Tibial nerve (tissue), 4 donors: ENCODE data around the gene SV2A. TPM values are rescaled to one million over a fixed set of nuclear protein-coding genes. Genes with fewer than 3 reads are reported as not detected.
A peak's percentile ranks its signal among the peaks of the same experiment; 100 is the strongest.

Experiments
- DNase-seq, 2 donors: peaks; one replicate each; pipeline ENCODE4 v3.0.0-alpha.2; 2019; ENCODE audit warnings: low spot score in 2 of 2
- H3K27ac ChIP-seq, 4 donors: fragments of 200-600 bp; sonication (generic) in 3 of 4; one replicate each; pipeline ENCODE4 v1.5.1; 2017 to 2019; ENCODE audit warnings: mild to moderate bottlenecking in 1 of 4
- H3K27me3 ChIP-seq, 2 donors: fragments of 200-600 bp; sonication (generic) in 1 of 2; one replicate each; pipeline versions ENCODE4 v1.5.1 to v1.6.0; 2017 to 2019
- H3K36me3 ChIP-seq, 3 donors: fragments of 200-600 bp; sonication (generic); one replicate each; pipeline ENCODE4 v1.5.1; 2018 to 2019
- H3K4me1 ChIP-seq, 4 donors: fragments of 200-600 bp; sonication (generic) in 3 of 4; one replicate each; pipeline ENCODE4 v1.5.1; 2017 to 2019
- H3K4me3 ChIP-seq, 4 donors: fragments of 200-600 bp; sonication (generic) in 3 of 4; one replicate each; pipeline ENCODE4 v1.5.1; 2017 to 2019; ENCODE audit warnings: mild to moderate bottlenecking in 1 of 4, moderate library complexity in 1 of 4
- H3K9me3 ChIP-seq, 4 donors: fragments of 200-600 bp; sonication (generic) in 3 of 4; one replicate each; pipeline ENCODE4 v1.5.1; 2017 to 2019
- CTCF ChIP-seq, 5 experiments: fragments of 200-600 bp in 3 of 5; fragments of 450-650 bp in 2 of 5; sonication (generic) in 3 of 5; IDR thresholded peaks; one replicate each; pipeline ENCODE4 v1.5.1; 2016 to 2019; ENCODE audit warnings: antibody characterized with exemption in 5 of 5, mild to moderate bottlenecking in 3 of 5, moderate library complexity in 2 of 5
- EP300 ChIP-seq, 2 donors: sonication (generic); formaldehyde crosslinking; IDR thresholded peaks; one replicate each; pipeline ENCODE4 v1.6.1; 2017; ENCODE audit warnings: antibody characterized with exemption in 2 of 2, mild to moderate bottlenecking in 1 of 2
- POLR2A ChIP-seq, 2 donors: fragments of 450-650 bp; IDR thresholded peaks; one replicate each; pipeline ENCODE4 v1.6.1; 2017; ENCODE audit warnings: antibody characterized with exemption in 2 of 2, mild to moderate bottlenecking in 2 of 2, moderate library complexity in 2 of 2
- WGBS, 2 donors: methylation state at CpG; one replicate each; pipeline ENCODE4 v1.1.5; 2018; 5-methylcytosine and 5-hydroxymethylcytosine counted together
- total RNA-seq, 4 donors: library from RNA; depleted of rRNA; stranded (reverse); fragments of >200 nt; gene quantifications; one replicate each; pipeline ENCODE4 v1.1.0, GENCODE V29; 2016

SV2A gene
- total RNA-seq, 4 donors from 2014 or later: 0.66 to 2.7 (median 1.8) TPM

DNA sequence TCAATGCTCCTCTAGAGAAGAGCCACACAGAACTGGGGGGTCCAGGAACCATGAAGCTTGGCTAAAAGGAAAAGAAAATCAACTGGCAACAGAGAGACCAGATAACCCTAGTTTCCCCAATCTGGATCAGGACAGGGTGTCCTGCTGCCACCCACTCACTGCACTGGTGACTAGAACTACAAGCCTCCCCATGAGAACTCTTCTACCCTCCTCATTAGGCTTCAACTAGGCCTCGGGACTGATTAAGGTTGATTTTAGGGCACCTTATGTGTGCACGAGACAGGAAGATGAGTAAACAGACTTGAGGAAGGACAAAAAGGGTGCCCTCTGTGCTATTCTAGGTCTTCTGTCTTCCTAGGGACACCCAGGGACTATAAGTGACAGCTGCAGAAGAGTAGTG lies 12.2 kb upstream of the SV2A start:
- WGBS, 2 donors: 73 to 95% methylated on average over 2 of the region's 2 CpGs
- no peak for DNase-seq
- Histone ChIP-seq H3K4me3 (no peak overlapping the region), H3K36me3 (peaks cover 0 to 66% (median 7%) of the 10 kb centered on the region in 3 donors), H3K9me3 (no peaks in the 10 kb centered on the region), H3K4me1 (peaks cover 0 to 34% (median 18%) of the 10 kb centered on the region in 4 donors), H3K27ac (no peak overlapping the region), H3K27me3 (no peaks in the 10 kb centered on the region)
- TF ChIP-seq EP300 (IDR thresholded peaks at IDR 0.05) (no peak), CTCF (IDR thresholded peaks at IDR 0.05) (no peak), POLR2A (IDR thresholded peaks at IDR 0.05) (no peak)

- Histone ChIP-seq H3K36me3 (peaks cover 3 to 72% (median 22%) of the 10 kb centered on the region in 3 donors), H3K27ac (peak overlapping the region; percentile 89 to 97 (median 94)), H3K27me3 (no peaks in the 10 kb centered on the region), H3K4me3 (peak overlapping the region; percentile 65 to 89 (median 78)), H3K4me1 (peaks cover 0 to 35% (median 18%) of the 10 kb centered on the region in 4 donors), H3K9me3 (no peaks in the 10 kb centered on the region)
- WGBS, 2 donors: 0% methylated on average over 1 of the region's 1 CpG
- no peak for DNase-seq
- TF ChIP-seq CTCF (IDR thresholded peaks at IDR 0.05): no peak
- no peak for TF ChIP-seq POLR2A (IDR thresholded peaks at IDR 0.05)
- no peak for TF ChIP-seq EP300 (IDR thresholded peaks at IDR 0.05)
Measured at GRCh38 chr1:149928401-149928724, 10.7 kb upstream of the SV2A start.

DNA sequence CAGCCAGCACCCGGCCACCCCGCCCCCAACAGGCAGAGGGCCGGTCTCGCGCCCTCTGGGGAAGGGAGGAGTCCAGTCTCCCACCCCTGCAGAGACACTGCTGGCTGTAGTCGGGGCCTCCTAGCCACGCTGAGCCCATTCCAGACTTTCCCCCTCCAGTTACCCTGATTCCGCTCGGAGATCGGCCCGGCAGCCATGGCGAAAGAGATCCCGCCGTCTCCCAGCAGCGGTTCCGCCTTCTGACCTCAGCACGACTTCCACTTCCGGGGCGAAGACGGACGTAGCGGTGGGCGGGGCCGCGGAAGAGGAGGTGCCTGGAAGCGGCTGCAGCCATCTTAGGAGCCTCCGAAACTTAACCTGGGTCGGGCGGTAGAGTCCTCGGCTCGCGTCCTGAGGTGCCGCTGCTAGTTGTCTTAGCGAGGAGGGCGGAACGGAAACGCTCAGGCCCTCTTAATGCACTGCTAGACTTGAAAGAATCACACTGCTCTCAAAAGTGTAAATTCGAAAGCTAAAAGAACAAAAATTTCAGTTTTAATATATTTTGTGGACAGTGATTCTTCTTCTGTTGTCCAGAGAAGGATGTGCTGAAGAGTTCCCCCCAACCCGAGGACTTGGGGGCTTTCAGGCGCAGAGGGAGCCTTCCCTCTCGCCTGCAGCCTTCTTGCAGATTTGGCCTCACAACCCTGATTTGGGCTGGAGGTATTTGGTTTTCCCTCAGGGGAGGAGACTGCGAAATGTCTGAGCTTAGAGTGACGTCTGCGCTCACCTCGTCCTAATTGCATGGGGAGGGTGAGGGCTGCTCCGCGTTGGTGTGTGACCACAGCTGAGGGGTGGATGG lies 10.1 kb upstream of the SV2A start, which contains the start of gene SF3B4:
SF3B4 (minus strand) TSS at position 241 of the 838 bp plus-strand sequence; CDS start at position 197, 44 bp downstream.
- Histone ChIP-seq H3K36me3 (peaks cover 3 to 74% (median 24%) of the 10 kb centered on the region in 3 donors), H3K27me3 (no peaks in the 10 kb centered on the region), H3K9me3 (no peaks in the 10 kb centered on the region), H3K4me1 (peaks cover 0 to 35% (median 18%) of the 10 kb centered on the region in 4 donors), H3K27ac (peak within 1 kb of the TSS; percentile 89 to 97 (median 94)), H3K4me3 (peak within 1 kb of the TSS; percentile 65 to 89 (median 78))
- DNase-seq: peak; percentile 88 to 94
- peak; percentile 90 to 97 for TF ChIP-seq POLR2A (IDR thresholded peaks at IDR 0.05)
- TF ChIP-seq CTCF (IDR thresholded peaks at IDR 0.05): peak in 2 of 5 experiments; percentile 38 to 47
- TF ChIP-seq EP300 (IDR thresholded peaks at IDR 0.05): peak; percentile 83 to 99
- WGBS, 2 donors: 1% methylated on average over 44 to 45 of the region's 47 CpGs

GRCh38 chr1:149927056-149927562 lies 9.5 kb upstream of the SV2A start:
- 4% methylated on average over 9 to 10 of the region's 10 CpGs for WGBS, 2 donors
- Histone ChIP-seq H3K36me3 (peaks cover 3 to 76% (median 24%) of the 10 kb centered on the region in 3 donors), H3K4me1 (peaks cover 0 to 35% (median 18%) of the 10 kb centered on the region in 4 donors), H3K27me3 (no peaks in the 10 kb centered on the region), H3K9me3 (no peaks in the 10 kb centered on the region), H3K4me3 (peak overlapping the region; percentile 65 to 89 (median 78)), H3K27ac (peak overlapping the region; percentile 89 to 97 (median 94))
- DNase-seq: no peak
- TF ChIP-seq CTCF (IDR thresholded peaks at IDR 0.05) (no peak), POLR2A (IDR thresholded peaks at IDR 0.05) (no peak), EP300 (IDR thresholded peaks at IDR 0.05) (no peak)

GRCh38 chr1:149926296-149926695 lies 8.7 kb upstream of the SV2A start:
- H3K4me1 ChIP-seq: peaks cover 0 to 35% (median 18%) of the 10 kb centered on the region in 4 donors
- TF ChIP-seq CTCF (IDR thresholded peaks at IDR 0.05): no peak
- no peak for TF ChIP-seq POLR2A (IDR thresholded peaks at IDR 0.05)
- no peak for TF ChIP-seq EP300 (IDR thresholded peaks at IDR 0.05)
- no peak overlapping the region for H3K27ac ChIP-seq
- H3K27me3 ChIP-seq: no peaks in the 10 kb centered on the region
- 90 to 92% methylated on average over 9 of the region's 9 CpGs for WGBS, 2 donors
- no peak for DNase-seq
- peak overlapping the region in 2 of 4 donors; percentile 85 to 89 for H3K4me3 ChIP-seq
- peaks cover 3 to 76% (median 24%) of the 10 kb centered on the region in 3 donors for H3K36me3 ChIP-seq
- no peaks in the 10 kb centered on the region for H3K9me3 ChIP-seq
